GM23248 (cell line): ENCODE measurements around the gene ADCY10. TPM values are rescaled to one million over a fixed set of nuclear protein-coding genes. Genes with fewer than 3 reads are reported as not detected.
A peak's percentile ranks its signal among the peaks of the same experiment; 100 is the strongest.

Source experiments
- DNase-seq: peaks from one replicate; pipeline ENCODE4 v3.0.0-alpha.2; 2015
- H2AFZ ChIP-seq: fragments of 200-600 bp; sonication (generic); 2 replicates; pipeline ENCODE4 v1.6.1; 2016; ENCODE audit warnings: antibody characterized with exemption
- H3F3A ChIP-seq: fragments of 200-600 bp; sonication (generic); 2 replicates; pipeline ENCODE4 v1.6.1; 2016; ENCODE audit warnings: mild to moderate bottlenecking, antibody characterized with exemption, mixed run types; ENCODE audit not compliant: insufficient read depth
- H3K27ac ChIP-seq: fragments of 200-600 bp; sonication (generic); 2 replicates; pipeline ENCODE4 v1.5.1; 2016; ENCODE audit warnings: mild to moderate bottlenecking
- H3K27me3 ChIP-seq: fragments of 200-600 bp; sonication (generic); replicated peaks from 2 replicates; pipeline ENCODE4 v1.6.1; 2016; ENCODE audit warnings: mild to moderate bottlenecking; ENCODE audit not compliant: insufficient read depth
- H3K36me3 ChIP-seq: fragments of 200-600 bp; sonication (generic); 2 replicates; pipeline ENCODE4 v1.6.1; 2016; ENCODE audit warnings: low read depth, mild to moderate bottlenecking
- H3K4me1 ChIP-seq: fragments of 200-600 bp; sonication (generic); 2 replicates; pipeline ENCODE4 v1.6.1; 2016; ENCODE audit warnings: mild to moderate bottlenecking; ENCODE audit not compliant: insufficient read depth
- H3K4me2 ChIP-seq: fragments of 200-600 bp; sonication (generic); one replicate; pipeline ENCODE4 v1.6.1; 2016; ENCODE audit warnings: mild to moderate bottlenecking; ENCODE audit not compliant: unreplicated experiment
- H3K4me3 ChIP-seq: fragments of 200-600 bp; sonication (generic); 2 replicates; pipeline ENCODE4 v1.5.1; 2016; ENCODE audit warnings: mild to moderate bottlenecking
- H3K79me2 ChIP-seq: fragments of 200-600 bp; sonication (generic); 2 replicates; pipeline ENCODE4 v1.6.1; 2016; ENCODE audit warnings: mild to moderate bottlenecking; ENCODE audit not compliant: insufficient read depth
- H3K9ac ChIP-seq: fragments of 200-600 bp; sonication (generic); 2 replicates; pipeline ENCODE4 v1.6.1; 2016; ENCODE audit warnings: mild to moderate bottlenecking
- H3K9me2 ChIP-seq: fragments of 200-600 bp; sonication (generic); 2 replicates; pipeline ENCODE4 v1.6.1; 2016; ENCODE audit warnings: mixed run types, mild to moderate bottlenecking, moderate library complexity; ENCODE audit not compliant: insufficient read depth
- H3K9me3 ChIP-seq: fragments of 200-600 bp; sonication (generic); one replicate; pipeline ENCODE4 v1.6.1; 2017; ENCODE audit warnings: low read depth
- H4K20me1 ChIP-seq: fragments of 200-600 bp; sonication (generic); 2 replicates; pipeline ENCODE4 v1.6.0; 2016; ENCODE audit not compliant: insufficient read depth
- EZH2 ChIP-seq: fragments of 200-600 bp; sonication (generic); IDR thresholded peaks from 2 replicates; pipeline ENCODE4 v1.6.1; 2018; ENCODE audit warnings: antibody characterized with exemption, mild to moderate bottlenecking; ENCODE audit not compliant: insufficient read depth, poor library complexity, severe bottlenecking
- EZH2phosphoT487 ChIP-seq: fragments of 200-600 bp; sonication (generic); IDR thresholded peaks from 2 replicates; pipeline ENCODE4 v1.6.1; 2018; ENCODE audit warnings: antibody characterized with exemption, moderate library complexity, mild to moderate bottlenecking, low read depth; ENCODE audit not compliant: insufficient read depth
- WGBS, 2 experiments: methylation state at CpG; one replicate each; pipeline ENCODE4 v1.1.6; 2015 to 2017; ENCODE audit warnings: low lambda C conversion rate in 2 of 2, low coverage in 1 of 2; ENCODE audit errors: missing lambda C conversion rate in 2 of 2; 5-methylcytosine and 5-hydroxymethylcytosine counted together
- in situ Hi-C: fragments of 300-500 bp; cut with MboI; formaldehyde crosslinking; loops from 2 replicates; pipeline ENCODE4 v1.15.0; 2020
- polyA plus RNA-seq: library from polyadenylated mRNA; unstranded; fragments of >200 nt; fragmentation: Nextera tagmentation; extraction: Ambion mirVana; gene quantifications from 2 replicates; pipeline ENCODE4 v1.2.1, GENCODE V29; 2016
- total RNA-seq: library from RNA; depleted of rRNA; stranded (reverse); fragments of >200 nt; shearing (Covaris generic); gene quantifications from 2 replicates; pipeline ENCODE4 v1.2.3, GENCODE V29; 2014

Gene ADCY10
- total and polyA plus RNA-seq, 2 experiments from 2014 or later = 0.11 TPM

- no peak for DNase-seq
- Histone ChIP-seq H3F3A (peaks cover 7% of the 10 kb centered on the region), H3K27ac (no peak overlapping the region), H3K27me3 (no peaks in the 10 kb centered on the region), H3K4me3 (no peak overlapping the region), H2AFZ (no peak overlapping the region), H3K9ac (no peak overlapping the region), H3K36me3 (no peaks in the 10 kb centered on the region), H3K4me2 (no peak overlapping the region), H3K9me3 (no peaks in the 10 kb centered on the region), H3K4me1 (peaks cover 18% of the 10 kb centered on the region), H3K79me2 (no peaks in the 10 kb centered on the region), H3K9me2 (no peaks in the 10 kb centered on the region), H4K20me1 (no peaks in the 10 kb centered on the region)
- TF ChIP-seq EZH2phosphoT487 = no peak
- no peak for TF ChIP-seq EZH2
- in situ Hi-C loops = no loop called here
- 84 to 87% methylated on average over 8 of the region's 8 CpGs for WGBS, 2 experiments
These were observed 52.1 kb downstream of the ADCY10 start for GRCh38 chr1:167861664-167862381.

GRCh38 chr1:167860231-167860923 lies 53.6 kb downstream of the ADCY10 start:
- no peaks in the 10 kb centered on the region for H3K9me2 ChIP-seq
- H4K20me1 ChIP-seq = no peaks in the 10 kb centered on the region
- H3K9ac ChIP-seq = no peak overlapping the region
- H3K4me1 ChIP-seq = peaks cover 18% of the 10 kb centered on the region
- no peak overlapping the region for H3K4me2 ChIP-seq
- H3K9me3 ChIP-seq = no peaks in the 10 kb centered on the region
- H3F3A ChIP-seq = peaks cover 7% of the 10 kb centered on the region
- H3K36me3 ChIP-seq = no peaks in the 10 kb centered on the region
- H2AFZ ChIP-seq = no peak overlapping the region
- no peaks in the 10 kb centered on the region for H3K79me2 ChIP-seq
- in situ Hi-C loops = no loop called here
- H3K27ac ChIP-seq = no peak overlapping the region
- no peak overlapping the region for H3K4me3 ChIP-seq
- DNase-seq = peak; percentile 40
- no peak for TF ChIP-seq EZH2
- TF ChIP-seq EZH2phosphoT487 = no peak
- no peaks in the 10 kb centered on the region for H3K27me3 ChIP-seq

GRCh38 chr1:167856711-167857418 lies 57.1 kb downstream of the ADCY10 start:
- in situ Hi-C loops = no loop called here
- H3K79me2 ChIP-seq = no peaks in the 10 kb centered on the region
- no peaks in the 10 kb centered on the region for H3K9me2 ChIP-seq
- no peaks in the 10 kb centered on the region for H4K20me1 ChIP-seq
- H3K36me3 ChIP-seq = no peaks in the 10 kb centered on the region
- WGBS, 2 experiments = 80 to 81% methylated on average over 7 of the region's 7 CpGs
- H3K9ac ChIP-seq = no peak overlapping the region
- peaks cover 7% of the 10 kb centered on the region for H3F3A ChIP-seq
- H2AFZ ChIP-seq = no peak overlapping the region
- H3K4me3 ChIP-seq = no peak overlapping the region
- peaks cover 9% of the 10 kb centered on the region for H3K4me1 ChIP-seq
- no peaks in the 10 kb centered on the region for H3K9me3 ChIP-seq
- DNase-seq = no peak
- no peak overlapping the region for H3K4me2 ChIP-seq
- H3K27me3 ChIP-seq = no peaks in the 10 kb centered on the region
- TF ChIP-seq EZH2 (no peak), EZH2phosphoT487 (no peak)
- H3K27ac ChIP-seq = no peak overlapping the region

- Histone ChIP-seq H3K27ac (no peak overlapping the region), H3K4me3 (no peak overlapping the region), H3K27me3 (no peaks in the 10 kb centered on the region), H4K20me1 (no peaks in the 10 kb centered on the region), H3K4me2 (no peak overlapping the region), H3K36me3 (no peaks in the 10 kb centered on the region), H3K4me1 (no peaks in the 10 kb centered on the region), H3K79me2 (no peaks in the 10 kb centered on the region), H3K9ac (no peak overlapping the region), H2AFZ (no peak overlapping the region), H3K9me2 (no peaks in the 10 kb centered on the region), H3K9me3 (no peaks in the 10 kb centered on the region), H3F3A (no peaks in the 10 kb centered on the region)
- TF ChIP-seq EZH2phosphoT487 (no peak), EZH2 (no peak)
- in situ Hi-C loops = no loop called here
- 85 to 88% methylated on average over 5 of the region's 5 CpGs for WGBS, 2 experiments
- DNase-seq = no peak
These were observed 59.8 kb downstream of the ADCY10 start for GRCh38 chr1:167854184-167854583.
